Glomerular visceral epithelial cell (primary cell): ENCODE results near the gene ATP11C.

Experiments
- DNase-seq: peaks from one replicate; pipeline ENCODE4 v3.0.0-alpha.2; 2016; ENCODE audit errors: extremely low spot score

Gene ATP11C

GRCh38 chrX:139804482-139804881, 128.4 kb downstream of the ATP11C start:
- no peak for DNase-seq

- peak; percentile 0 for DNase-seq
These were observed 129.6 kb downstream of the ATP11C start for GRCh38 chrX:139803224-139803623.

- DNase-seq: no peak
These were observed 130.8 kb downstream of the ATP11C start for GRCh38 chrX:139802048-139802447.

GRCh38 chrX:139801397-139801813, 131.4 kb downstream of the ATP11C start:
- no peak for DNase-seq

- no peak for DNase-seq
These were observed 134.2 kb downstream of the ATP11C start for GRCh38 chrX:139798701-139799100.

- no peak for DNase-seq
These were observed 137.7 kb downstream of the ATP11C start for GRCh38 chrX:139795196-139795595.

- no peak for DNase-seq
These were observed 145.3 kb downstream of the ATP11C start for GRCh38 chrX:139787601-139788000.

- DNase-seq: no peak
These were observed 148.0 kb downstream of the ATP11C start for GRCh38 chrX:139784807-139785206.

GRCh38 chrX:139783959-139784358, 148.9 kb downstream of the ATP11C start:
- DNase-seq: no peak

- no peak for DNase-seq
These were observed 149.8 kb downstream of the ATP11C start for GRCh38 chrX:139783030-139783429.

GRCh38 chrX:139776599-139776998, 156.3 kb downstream of the ATP11C start:
- DNase-seq: no peak

GRCh38 chrX:139770366-139770765, 162.5 kb downstream of the ATP11C start:
- no peak for DNase-seq

GRCh38 chrX:139766545-139766983, 166.3 kb downstream of the ATP11C start:
- DNase-seq: no peak

GRCh38 chrX:139762400-139763183, 170.3 kb downstream of the ATP11C start:
- DNase-seq: no peak

- DNase-seq: peak; percentile 1
These were observed 173.2 kb downstream of the ATP11C start for GRCh38 chrX:139759637-139760036.

- DNase-seq: no peak
These were observed 174.0 kb downstream of the ATP11C start for GRCh38 chrX:139758809-139759208.

GRCh38 chrX:139758250-139758649, 174.6 kb downstream of the ATP11C start:
- no peak for DNase-seq

- DNase-seq: no peak
These were observed 181.8 kb downstream of the ATP11C start for GRCh38 chrX:139751053-139751452.

- DNase-seq: no peak
These were observed 182.5 kb downstream of the ATP11C start for GRCh38 chrX:139750390-139750789.

- DNase-seq: peak; percentile 16
These were observed 193.7 kb downstream of the ATP11C start for GRCh38 chrX:139739138-139739537.

- DNase-seq: peak; percentile 1
These were observed 194.3 kb downstream of the ATP11C start for GRCh38 chrX:139738581-139738980.

- DNase-seq: no peak
These were observed 196.7 kb downstream of the ATP11C start for GRCh38 chrX:139736151-139736550.

GRCh38 chrX:139734996-139735395, 197.9 kb downstream of the ATP11C start:
- no peak for DNase-seq

GRCh38 chrX:139725720-139726119, 207.1 kb downstream of the ATP11C start:
- DNase-seq: no peak
